GM18861 (cell line): ENCODE data around the gene DDOST.
"Not testable (repeated sequence)": the region's sequence is repeated elsewhere in the genome, so short reads cannot be mapped to it uniquely, and the experiment has no call there.

Experiments
- ATAC-seq: cut with Tn5 transposase; IDR thresholded peaks from one replicate; pipeline ENCODE4 v1.9.1; 2021; ENCODE audit not compliant: unreplicated experiment

DDOST gene

DNA sequence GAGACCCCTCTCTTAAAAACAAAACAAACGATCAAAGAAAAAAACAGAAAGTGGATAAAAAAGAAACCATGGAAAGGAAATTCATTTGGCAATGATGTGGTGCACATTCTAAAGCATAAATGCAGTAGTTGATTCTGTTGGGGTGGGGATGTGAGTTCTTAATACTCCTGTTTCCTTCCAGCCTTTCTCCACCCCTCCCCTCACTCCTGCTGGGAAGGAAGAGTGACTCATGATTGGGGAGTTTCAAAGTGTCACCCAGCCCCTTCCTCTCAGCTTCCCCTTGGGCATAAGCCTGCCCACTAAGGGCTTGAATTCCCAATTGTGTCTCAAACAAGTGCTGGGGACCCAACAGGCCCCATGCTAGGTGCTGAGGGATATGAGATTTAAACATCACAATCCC, 34.6 kb downstream of the DDOST start:
- ATAC-seq, result no peak

DNA sequence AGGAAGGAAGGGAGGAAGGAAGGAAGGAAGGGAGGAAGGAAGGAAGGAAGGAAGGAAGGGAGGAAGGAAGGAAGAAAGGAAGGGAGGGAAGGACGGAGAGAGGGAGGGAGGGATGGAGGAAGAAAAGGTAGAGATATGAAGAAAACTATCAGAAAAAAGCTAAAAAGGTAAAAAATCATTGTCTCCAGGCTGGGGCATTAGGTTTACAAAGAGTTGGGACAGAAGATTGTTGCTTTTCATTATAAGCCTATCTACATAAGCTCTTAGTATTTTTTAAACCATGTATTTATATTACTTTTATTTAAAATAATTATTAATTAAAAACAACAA, 35.1 kb downstream of the DDOST start:
- no peak for ATAC-seq

GRCh38 chr1:20625176-20626097, 35.7 kb downstream of the DDOST start:
- no peak for ATAC-seq

GRCh38 chr1:20624709-20625108, 36.5 kb downstream of the DDOST start:
- ATAC-seq, result no peak

GRCh38 chr1:20621012-20621411, 40.2 kb downstream of the DDOST start:
- no peak for ATAC-seq

- no peak for ATAC-seq
Observed at GRCh38 chr1:20619999-20620398, 41.2 kb downstream of the DDOST start.

- ATAC-seq, result no peak
Observed at GRCh38 chr1:20618550-20618949, 42.6 kb downstream of the DDOST start.

GRCh38 chr1:20616847-20617487, 44.2 kb downstream of the DDOST start:
- ATAC-seq, result no peak

GRCh38 chr1:20615946-20616846, 45.0 kb downstream of the DDOST start:
- ATAC-seq, result no peak

DNA sequence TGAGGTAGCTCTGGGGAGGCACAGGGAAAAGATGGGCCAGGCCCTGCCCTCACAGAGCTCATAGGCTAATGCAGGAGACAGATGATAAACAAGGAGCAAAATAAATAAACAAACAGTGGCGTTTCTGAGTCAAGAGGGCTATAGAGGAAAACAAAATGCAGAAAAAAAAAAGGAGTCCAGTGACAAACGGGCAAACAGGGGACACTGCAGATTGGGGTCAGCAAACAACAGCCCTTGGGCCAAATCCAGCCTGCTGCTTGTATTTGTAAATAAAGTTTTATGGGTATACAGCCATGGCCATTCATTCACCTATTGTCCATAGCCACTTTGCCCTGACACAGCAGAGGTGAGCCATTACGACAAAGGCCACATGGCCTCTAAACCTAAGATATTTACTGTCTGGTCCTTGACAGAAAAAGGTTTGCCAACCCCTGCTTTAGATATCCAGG, 47.0 kb downstream of the DDOST start:
- ATAC-seq, result no peak

DNA sequence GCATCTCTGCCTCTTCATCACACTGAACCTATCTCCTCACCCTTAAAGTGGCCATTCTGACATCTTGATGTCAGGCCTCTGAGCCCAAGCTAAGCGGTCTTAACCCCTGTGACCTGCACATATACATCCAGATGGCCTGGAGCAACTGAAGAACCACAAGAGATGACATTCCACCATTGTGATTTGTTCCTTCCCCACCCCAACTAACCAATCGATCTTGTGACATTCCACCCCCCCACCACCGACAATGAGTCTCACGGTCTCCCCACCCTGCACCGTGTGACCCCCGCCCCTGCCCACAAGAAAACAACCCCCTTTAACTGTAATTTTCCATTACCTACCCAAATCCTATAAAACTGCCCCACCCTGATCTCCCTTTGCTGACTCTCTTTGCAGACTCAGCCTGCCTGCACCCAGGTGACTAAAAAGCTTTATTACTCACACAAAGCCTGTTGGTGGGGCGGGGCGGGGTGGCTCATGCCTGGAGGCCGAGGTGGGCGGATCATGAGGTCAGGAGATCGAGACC, 48.9 kb downstream of the DDOST start:
- no peak for ATAC-seq

- ATAC-seq, result no peak
Observed at GRCh38 chr1:20611652-20612051, 49.5 kb downstream of the DDOST start.

- ATAC-seq, result no peak
Observed at GRCh38 chr1:20610970-20611369, 50.2 kb downstream of the DDOST start.

DNA sequence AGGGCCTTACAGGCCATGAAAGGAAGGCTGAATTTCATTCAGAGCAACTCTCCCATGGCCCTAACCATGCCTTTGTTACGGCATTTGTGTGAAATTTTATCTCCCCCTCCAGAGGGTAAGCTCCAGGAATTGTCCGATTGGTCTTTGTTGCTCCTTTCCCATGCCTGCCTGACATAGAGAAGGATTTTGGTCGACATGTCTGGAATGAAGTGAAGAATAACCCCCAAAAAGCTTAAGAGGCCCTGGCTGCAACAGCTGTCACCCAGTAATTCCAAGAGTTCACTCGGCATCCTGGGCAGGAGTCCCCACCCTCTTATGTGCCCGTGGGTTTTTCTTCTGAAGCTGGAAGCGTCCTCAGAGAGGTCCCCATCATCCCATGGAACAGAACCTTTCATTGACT, 51.6 kb downstream of the DDOST start:
- no peak for ATAC-seq

- ATAC-seq, result not testable (repeated sequence)
Observed at GRCh38 chr1:20606801-20607570, 54.2 kb downstream of the DDOST start.

GRCh38 chr1:20604678-20605077, 56.5 kb downstream of the DDOST start:
- ATAC-seq, result no peak

DNA sequence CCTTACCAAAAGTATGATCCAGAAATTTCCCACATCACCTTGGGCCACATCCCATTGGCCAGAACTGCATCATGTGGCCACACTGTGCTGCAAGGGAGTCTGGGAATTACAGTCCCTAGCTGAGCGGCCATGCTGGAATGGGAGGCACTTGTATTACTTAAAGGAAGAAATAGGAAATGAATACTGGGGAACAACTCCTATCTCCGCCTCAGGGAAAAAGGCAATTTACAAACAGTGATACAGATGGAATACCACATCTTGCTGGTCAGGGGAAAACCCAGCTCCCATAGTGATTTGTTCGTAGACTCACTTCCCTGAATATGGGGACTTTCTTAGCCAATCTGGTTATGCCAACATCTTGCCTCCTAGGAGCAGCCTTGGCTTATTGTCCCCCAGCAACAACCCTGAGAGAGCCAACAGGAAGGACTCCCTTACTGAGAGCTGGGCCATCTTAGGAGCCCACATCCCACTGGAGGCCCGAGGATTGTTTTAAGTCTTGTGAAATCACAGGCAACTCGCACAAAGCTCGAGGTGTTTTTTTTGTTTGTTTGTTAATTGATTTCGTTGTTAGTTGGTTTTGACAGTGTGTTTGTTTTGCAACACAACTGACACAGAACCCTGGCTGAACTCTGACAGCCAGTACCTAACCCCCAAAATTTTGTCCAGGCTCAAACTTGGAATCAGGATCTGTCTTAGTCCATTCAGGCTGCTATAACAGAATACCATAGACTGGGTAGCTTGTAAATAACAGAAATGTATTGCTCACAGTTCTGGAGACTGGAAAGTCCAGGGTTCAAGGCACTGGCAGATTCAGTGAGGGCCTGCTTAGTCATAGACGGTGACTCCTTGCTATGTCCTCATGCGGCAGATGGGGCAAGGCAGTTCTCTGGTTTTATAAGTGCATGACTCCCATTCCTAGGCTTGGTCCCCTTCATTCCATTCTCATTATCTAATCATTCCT, 57.4 kb downstream of the DDOST start:
- no peak for ATAC-seq

DNA sequence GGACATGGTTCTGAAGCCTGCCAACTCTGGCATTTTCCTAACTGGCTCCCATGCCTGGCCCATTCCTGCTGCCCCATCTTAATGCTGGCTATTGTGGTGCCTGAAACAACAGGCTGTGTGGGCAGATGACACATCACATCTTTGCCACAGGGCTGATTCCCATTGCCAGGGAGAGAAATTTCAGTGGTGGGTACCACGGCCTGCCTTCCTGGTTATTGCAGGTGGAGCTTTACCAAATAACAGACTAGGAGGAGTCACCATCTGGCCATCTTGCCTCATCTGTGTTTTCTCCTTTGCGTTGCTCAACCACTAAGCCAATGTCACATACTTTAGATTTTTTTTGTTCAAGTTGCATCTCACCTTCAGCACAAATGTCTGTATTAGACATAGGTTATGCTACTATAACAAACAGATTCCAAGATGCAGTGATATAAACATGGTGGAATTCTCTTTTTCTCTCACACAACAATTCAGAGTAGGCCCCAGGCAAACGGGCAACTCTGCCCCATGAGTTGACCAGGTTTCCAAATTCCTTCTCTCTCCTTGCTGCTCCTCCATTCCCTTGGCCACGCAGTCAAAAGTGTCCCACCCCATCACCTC, 58.2 kb downstream of the DDOST start:
- no peak for ATAC-seq
